Lower lobe of right lung (tissue), 2 donors: ENCODE results near the gene VRTN. TPM values are rescaled to one million over a fixed set of nuclear protein-coding genes. Genes with fewer than 3 reads are reported as not detected.
"Not testable (repeated sequence)": the region's sequence is repeated elsewhere in the genome, so short reads cannot be mapped to it uniquely, and the experiment has no call there.

ENCODE experiments used
- ATAC-seq, 2 donors: fragments of 200-7000 bp; cut with Tn5 transposase; one replicate each; pipeline ENCODE4 v1.9.1; 2020 to 2022; ENCODE audit warnings: mild to moderate bottlenecking in 2 of 2, moderate library complexity in 2 of 2
- DNase-seq: peaks from one replicate; pipeline ENCODE4 v3.0.0-alpha.2; 2020
- H3K27ac ChIP-seq: fragments of 200-600 bp; one replicate; pipeline ENCODE4 v1.8.0; 2022
- H3K27me3 ChIP-seq: fragments of 200-600 bp; one replicate; pipeline ENCODE4 v1.8.0; 2022; ENCODE audit warnings: low read depth
- H3K36me3 ChIP-seq: fragments of 200-600 bp; one replicate; pipeline ENCODE4 v1.8.0; 2022; ENCODE audit warnings: mild to moderate bottlenecking
- H3K4me1 ChIP-seq: fragments of 200-600 bp; one replicate; pipeline ENCODE4 v1.8.0; 2022
- H3K4me3 ChIP-seq: fragments of 200-600 bp; one replicate; pipeline ENCODE4 v1.8.0; 2022; ENCODE audit warnings: mild to moderate bottlenecking
- H3K9me3 ChIP-seq: fragments of 200-600 bp; one replicate; pipeline ENCODE4 v1.8.0; 2022
- intact Hi-C: fragments of 100-400 bp; cut with DNase I; formaldehyde crosslinking; loops from one replicate; pipeline ENCODE4 v1.11.0; 2022
- total RNA-seq: library from RNA; stranded (reverse); fragmentation: NEBNext Ultra II Directional; extraction: Animal tissue kit (Norgen Biotek cat#: 25700); gene quantifications from one replicate; pipeline ENCODE4 v1.2.1, GENCODE V29; 2021
- TF ChIP-seq, protein P1 (sequence below): fragments of 200-600 bp; IDR thresholded peaks from one replicate; pipeline ENCODE4 v1.8.0; 2022; ENCODE audit warnings: antibody characterized with exemption, mild to moderate bottlenecking
- donor health status: DM: no; HTN: yes; CAD: no; lungs with severe emphysema.

Gene VRTN
- total RNA-seq, 1 donor from 2014 or later: not detected

- H3K36me3 ChIP-seq: no peaks in the 10 kb centered on the region
- no peaks in the 10 kb centered on the region for H3K27me3 ChIP-seq
- DNase-seq (no peak), ATAC-seq (no peak)
- no peak overlapping the region for H3K4me3 ChIP-seq
- intact Hi-C loops: no loop called here
- no peaks in the 10 kb centered on the region for H3K9me3 ChIP-seq
- TF ChIP-seq, protein P1, sequence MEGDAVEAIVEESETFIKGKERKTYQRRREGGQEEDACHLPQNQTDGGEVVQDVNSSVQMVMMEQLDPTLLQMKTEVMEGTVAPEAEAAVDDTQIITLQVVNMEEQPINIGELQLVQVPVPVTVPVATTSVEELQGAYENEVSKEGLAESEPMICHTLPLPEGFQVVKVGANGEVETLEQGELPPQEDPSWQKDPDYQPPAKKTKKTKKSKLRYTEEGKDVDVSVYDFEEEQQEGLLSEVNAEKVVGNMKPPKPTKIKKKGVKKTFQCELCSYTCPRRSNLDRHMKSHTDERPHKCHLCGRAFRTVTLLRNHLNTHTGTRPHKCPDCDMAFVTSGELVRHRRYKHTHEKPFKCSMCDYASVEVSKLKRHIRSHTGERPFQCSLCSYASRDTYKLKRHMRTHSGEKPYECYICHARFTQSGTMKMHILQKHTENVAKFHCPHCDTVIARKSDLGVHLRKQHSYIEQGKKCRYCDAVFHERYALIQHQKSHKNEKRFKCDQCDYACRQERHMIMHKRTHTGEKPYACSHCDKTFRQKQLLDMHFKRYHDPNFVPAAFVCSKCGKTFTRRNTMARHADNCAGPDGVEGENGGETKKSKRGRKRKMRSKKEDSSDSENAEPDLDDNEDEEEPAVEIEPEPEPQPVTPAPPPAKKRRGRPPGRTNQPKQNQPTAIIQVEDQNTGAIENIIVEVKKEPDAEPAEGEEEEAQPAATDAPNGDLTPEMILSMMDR: no peak
- no peak overlapping the region for H3K27ac ChIP-seq
- no peaks in the 10 kb centered on the region for H3K4me1 ChIP-seq
Observed at GRCh38 chr14:74377976-74378690, 29.9 kb downstream of the VRTN start.

- DNase-seq (no peak), ATAC-seq (no peak)
- H3K27ac ChIP-seq: no peak overlapping the region
- no peaks in the 10 kb centered on the region for H3K27me3 ChIP-seq
- no peaks in the 10 kb centered on the region for H3K36me3 ChIP-seq
- no peak overlapping the region for H3K4me3 ChIP-seq
- no peaks in the 10 kb centered on the region for H3K4me1 ChIP-seq
- H3K9me3 ChIP-seq: no peaks in the 10 kb centered on the region
- intact Hi-C loops: no loop called here
- TF ChIP-seq, protein P1: no peak
Observed at GRCh38 chr14:74380172-74380571, 31.9 kb downstream of the VRTN start.

DNA sequence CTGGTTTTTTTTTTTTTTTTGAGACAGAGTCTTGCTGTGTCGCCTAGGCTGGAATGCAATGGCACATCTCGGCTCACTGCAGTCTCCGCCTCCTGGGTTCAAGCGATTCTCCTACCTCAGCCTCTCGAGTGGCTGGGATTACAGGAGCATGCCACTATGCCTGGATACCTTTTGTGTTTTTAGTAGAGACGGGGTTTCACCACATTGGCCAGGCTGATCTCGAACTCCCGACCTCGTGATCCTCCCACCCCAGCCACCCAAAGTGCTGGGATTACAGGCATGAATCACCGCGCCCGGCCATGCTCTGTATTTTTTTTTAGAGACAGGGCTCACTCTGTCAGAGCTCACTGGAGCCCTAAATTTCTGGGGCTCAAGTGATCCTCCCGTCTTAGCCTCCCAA lies 32.6 kb downstream of the VRTN start:
- H3K9me3 ChIP-seq: no peaks in the 10 kb centered on the region
- TF ChIP-seq, protein P1: no peak

GRCh38 chr14:74381571-74381970 lies 33.3 kb downstream of the VRTN start:
- H3K27ac ChIP-seq, H3K4me3 ChIP-seq, H3K9me3 ChIP-seq, H3K27me3 ChIP-seq, ATAC-seq, intact Hi-C loops, DNase-seq, H3K36me3 ChIP-seq, H3K4me1 ChIP-seq: not testable (repeated sequence)

More for the DNA sequence above, 32.6 kb downstream of the VRTN start:
- intact Hi-C loops: no loop called here
- H3K4me1 ChIP-seq: no peaks in the 10 kb centered on the region
- ATAC-seq (no peak), DNase-seq (no peak)
- no peak overlapping the region for H3K4me3 ChIP-seq
- no peaks in the 10 kb centered on the region for H3K36me3 ChIP-seq
- no peaks in the 10 kb centered on the region for H3K27me3 ChIP-seq
- H3K27ac ChIP-seq: no peak overlapping the region

GRCh38 chr14:74382231-74382630 lies 34.0 kb downstream of the VRTN start:
- H3K4me1 ChIP-seq: no peaks in the 10 kb centered on the region
- ATAC-seq: no peak
- no peak overlapping the region for H3K4me3 ChIP-seq
- H3K27me3 ChIP-seq: no peaks in the 10 kb centered on the region
- no peak for DNase-seq
- no peaks in the 10 kb centered on the region for H3K36me3 ChIP-seq
- H3K27ac ChIP-seq: no peak overlapping the region
- no peaks in the 10 kb centered on the region for H3K9me3 ChIP-seq
- TF ChIP-seq, protein P1: no peak
- intact Hi-C loops: no loop called here

GRCh38 chr14:74389980-74390379 lies 41.7 kb downstream of the VRTN start:
- ATAC-seq: no peak
- H3K27me3 ChIP-seq: no peaks in the 10 kb centered on the region
- H3K27ac ChIP-seq: no peak overlapping the region
- no peak overlapping the region for H3K4me3 ChIP-seq
- TF ChIP-seq, protein P1: no peak
- intact Hi-C loops: no loop called here
- no peaks in the 10 kb centered on the region for H3K9me3 ChIP-seq
- no peak for DNase-seq
- H3K36me3 ChIP-seq: no peaks in the 10 kb centered on the region
- H3K4me1 ChIP-seq: no peaks in the 10 kb centered on the region

DNA sequence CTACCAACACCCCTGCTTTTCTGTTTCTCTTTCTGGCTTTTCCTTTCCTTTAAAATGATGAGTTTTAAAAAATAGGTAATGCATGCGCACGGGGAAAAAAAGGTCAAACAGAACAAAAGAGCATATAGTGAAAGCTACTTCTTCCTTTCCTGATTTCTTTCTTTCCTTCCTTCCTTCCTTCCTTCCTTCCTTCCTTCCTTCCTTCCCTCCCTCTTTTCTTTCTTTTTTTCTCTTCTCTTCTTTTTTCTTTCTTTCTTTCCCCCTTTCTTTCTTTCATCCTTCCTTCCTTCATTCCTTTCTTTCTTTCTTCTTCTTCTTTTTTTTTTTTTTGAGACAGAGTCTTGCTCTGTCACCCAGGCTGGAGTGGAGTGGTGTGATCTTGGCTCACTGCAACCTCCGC lies 42.2 kb downstream of the VRTN start:
- H3K27ac ChIP-seq, H3K27me3 ChIP-seq, ATAC-seq, H3K9me3 ChIP-seq, DNase-seq, H3K4me1 ChIP-seq, H3K4me3 ChIP-seq, H3K36me3 ChIP-seq, intact Hi-C loops: not testable (repeated sequence)
